CD14-positive monocyte (primary cell): ENCODE results near the gene TEDDM1. TPM values are rescaled to one million over a fixed set of nuclear protein-coding genes. Genes with fewer than 3 reads are reported as not detected.

Source experiments
- DNase-seq, 3 donors: peaks; one replicate each; pipeline ENCODE4 v3.0.0-alpha.2; 2011 to 2022
- H2AFZ ChIP-seq: 2 replicates; pipeline ENCODE4 v1.6.0; 2012; ENCODE audit warnings: mild to moderate bottlenecking, low read depth, low read length, inconsistent platforms; ENCODE audit not compliant: insufficient read depth, poor library complexity, severe bottlenecking
- H3K27ac ChIP-seq, 2 donors: 1 replicate in 1 of 2; 2 replicates in 1 of 2; pipeline ENCODE4 v1.5.1; 2012 to 2013; ENCODE audit warnings: low read length in 2 of 2, control low read depth in 1 of 2, inconsistent platforms in 1 of 2, low read depth in 1 of 2, mild to moderate bottlenecking in 1 of 2
- H3K27me3 ChIP-seq, 2 donors: one replicate each; pipeline versions ENCODE4 v1.6.0 to v1.6.1; 2011 to 2013; ENCODE audit warnings: low read length in 2 of 2; ENCODE audit not compliant: control insufficient read depth in 2 of 2, insufficient read depth in 2 of 2
- H3K36me3 ChIP-seq, 2 donors: replicated peaks in 1 of 2; 1 replicate in 1 of 2; 2 replicates in 1 of 2; pipeline versions ENCODE4 v1.5.1 to v1.6.1; 2012 to 2013; ENCODE audit warnings: low read length in 2 of 2, control low read depth in 1 of 2, inconsistent platforms in 1 of 2, mild to moderate bottlenecking in 1 of 2; ENCODE audit not compliant: insufficient read depth in 2 of 2, control insufficient read depth in 1 of 2
- H3K4me1 ChIP-seq, 2 donors: 1 replicate in 1 of 2; 2 replicates in 1 of 2; pipeline versions ENCODE4 v1.5.1 to v1.6.1; 2012 to 2013; ENCODE audit warnings: low read length in 2 of 2, control low read depth in 1 of 2, inconsistent platforms in 1 of 2, mild to moderate bottlenecking in 1 of 2, moderate library complexity in 1 of 2; ENCODE audit not compliant: insufficient read depth in 2 of 2, control insufficient read depth in 1 of 2
- H3K4me2 ChIP-seq: replicated peaks from 2 replicates; pipeline ENCODE3; 2012; ENCODE audit warnings: low read length, moderate library complexity, mild to moderate bottlenecking; ENCODE audit not compliant: poor library complexity, severe bottlenecking; ENCODE audit errors: extremely low read depth
- H3K4me3 ChIP-seq, 3 experiments: fragments of 200-600 bp in 1 of 3; sonication (generic) in 1 of 3; replicated peaks in 1 of 3; 1 replicate in 2 of 3; 2 replicates in 1 of 3; pipeline ENCODE4 v1.5.1; 2011 to 2013; ENCODE audit warnings: low read length in 3 of 3, mild to moderate bottlenecking in 3 of 3, control low read depth in 2 of 3, low read depth in 2 of 3, inconsistent platforms in 1 of 3, moderate library complexity in 1 of 3
- H3K79me2 ChIP-seq: 2 replicates; pipeline ENCODE4 v1.6.0; 2012; ENCODE audit warnings: mild to moderate bottlenecking, control low read depth, inconsistent platforms, low read length, moderate library complexity; ENCODE audit not compliant: insufficient read depth
- H3K9ac ChIP-seq: 2 replicates; pipeline ENCODE4 v1.6.0; 2017; ENCODE audit warnings: low read length, mild to moderate bottlenecking; ENCODE audit not compliant: insufficient read depth, poor library complexity, severe bottlenecking
- H3K9me3 ChIP-seq, 2 donors: replicated peaks in 1 of 2; 1 replicate in 1 of 2; 2 replicates in 1 of 2; pipeline versions ENCODE4 v1.5.1 to v1.6.1; 2012 to 2013; ENCODE audit warnings: low read length in 2 of 2, control low read depth in 1 of 2; ENCODE audit not compliant: control insufficient read depth in 1 of 2, insufficient read depth in 1 of 2
- H4K20me1 ChIP-seq: 2 replicates; pipeline ENCODE4 v1.6.0; 2012; ENCODE audit warnings: mild to moderate bottlenecking, low read length, control low read depth, moderate library complexity; ENCODE audit not compliant: insufficient read depth
- H3K27ac Mint-ChIP-seq, 7 donors: one replicate each; pipeline ENCODE4 v1.8.0; 2020; ENCODE audit warnings: mild to moderate bottlenecking in 7 of 7, mixed read lengths in 7 of 7, moderate library complexity in 6 of 7, inconsistent platforms in 2 of 7
- H3K27me3 Mint-ChIP-seq, 3 donors: one replicate each; pipeline ENCODE4 v1.8.0; 2021 to 2022; ENCODE audit warnings: low read depth in 3 of 3, mild to moderate bottlenecking in 3 of 3, mixed read lengths in 3 of 3, moderate library complexity in 3 of 3, inconsistent platforms in 1 of 3
- H3K36me3 Mint-ChIP-seq, 2 donors: one replicate each; pipeline ENCODE4 v1.8.0; 2020; ENCODE audit warnings: mixed read lengths in 2 of 2, inconsistent platforms in 1 of 2, mild to moderate bottlenecking in 1 of 2
- H3K4me1 Mint-ChIP-seq: one replicate; pipeline ENCODE4 v1.8.0; 2020; ENCODE audit warnings: mild to moderate bottlenecking, mixed read lengths
- H3K4me3 Mint-ChIP-seq, 2 donors: one replicate each; pipeline ENCODE4 v1.8.0; 2020; ENCODE audit warnings: mild to moderate bottlenecking in 2 of 2, mixed read lengths in 2 of 2, moderate library complexity in 1 of 2
- H3K9me3 Mint-ChIP-seq, 7 donors: one replicate each; pipeline ENCODE4 v1.8.0; 2020 to 2022; ENCODE audit warnings: mixed read lengths in 7 of 7, mild to moderate bottlenecking in 6 of 7, moderate library complexity in 6 of 7, inconsistent platforms in 2 of 7
- CTCF ChIP-seq: fragments of 200-600 bp; IDR thresholded peaks from one replicate; pipeline ENCODE4 v1.8.0; 2022; ENCODE audit warnings: antibody characterized with exemption, mild to moderate bottlenecking
- WGBS: methylation state at CpG from one replicate; pipeline ENCODE4 v1.1.5; 2013; ENCODE audit warnings: missing lambda C conversion rate; ENCODE audit not compliant: insufficient coverage; 5-methylcytosine and 5-hydroxymethylcytosine counted together
- intact Hi-C, 2 donors: fragments of 100-400 bp; cut with micrococcal nuclease; formaldehyde crosslinking; loops; one replicate each; pipeline versions ENCODE4 v1.15.0 to v1.15.1; 2023
- polyA plus RNA-seq, 3 donors: library from polyadenylated mRNA; depleted of rRNA in 1 of 3; unstranded in 2 of 3; stranded (reverse) in 1 of 3; fragments of 300-500 nt in 2 of 3; fragments of >200 nt in 1 of 3; fragmentation: Illumina TruSeq in 2 of 3; gene quantifications; 1 replicate in 2 of 3; 2 replicates in 1 of 3; pipeline ENCODE4 v1.2.3, GENCODE V29; 2012 to 2021

Gene TEDDM1
- polyA plus RNA-seq, 3 donors: 0.07 TPM; not detected in 2

- no peak overlapping the region for H3K4me3 Mint-ChIP-seq
- intact Hi-C loops: no loop called here
- Histone ChIP-seq H3K4me2 (no peak overlapping the region), H4K20me1 (no peaks in the 10 kb centered on the region), H3K4me3 (no peak overlapping the region), H3K27ac (no peak overlapping the region), H3K36me3 (no peaks in the 10 kb centered on the region), H3K4me1 (peaks cover 12 to 15% of the 10 kb centered on the region in 2 donors), H3K79me2 (no peaks in the 10 kb centered on the region), H3K9me3 (no peaks in the 10 kb centered on the region), H2AFZ (no peak overlapping the region), H3K9ac (no peak overlapping the region), H3K27me3 (no peaks in the 10 kb centered on the region)
- H3K4me1 Mint-ChIP-seq: peaks cover 10% of the 10 kb centered on the region
- TF ChIP-seq CTCF: no peak
- peaks cover 0 to 2% (median 2%) of the 10 kb centered on the region in 3 donors for H3K27me3 Mint-ChIP-seq
- no peaks in the 10 kb centered on the region for H3K9me3 Mint-ChIP-seq
- H3K36me3 Mint-ChIP-seq: peaks cover 0 to 3% of the 10 kb centered on the region in 2 donors
- no peak for DNase-seq
- no CpG with 5 or more reads among the region's 2 CpGs for WGBS
- H3K27ac Mint-ChIP-seq: no peak overlapping the region
Observed at GRCh38 chr1:182428043-182428442, 27.6 kb upstream of the TEDDM1 start.

- Mint-ChIP-seq H3K4me3 (no peak overlapping the region), H3K27ac (peak overlapping the region in 1 of 7 donors; percentile 66), H3K36me3 (peaks cover 0 to 3% of the 10 kb centered on the region in 2 donors), H3K9me3 (no peaks in the 10 kb centered on the region), H3K27me3 (peaks cover 0 to 2% (median 2%) of the 10 kb centered on the region in 3 donors), H3K4me1 (peaks cover 10% of the 10 kb centered on the region)
- Histone ChIP-seq H3K4me2 (no peak overlapping the region), H3K4me1 (peaks cover 12 to 15% of the 10 kb centered on the region in 2 donors), H3K27ac (no peak overlapping the region), H3K27me3 (no peaks in the 10 kb centered on the region), H3K79me2 (no peaks in the 10 kb centered on the region), H3K9me3 (no peaks in the 10 kb centered on the region), H4K20me1 (no peaks in the 10 kb centered on the region), H2AFZ (no peak overlapping the region), H3K9ac (no peak overlapping the region), H3K4me3 (no peak overlapping the region), H3K36me3 (no peaks in the 10 kb centered on the region)
- no peak for TF ChIP-seq CTCF
- intact Hi-C loops: no loop called here
- no peak for DNase-seq
- 74% methylated on average over 4 of the region's 7 CpGs for WGBS
Observed at GRCh38 chr1:182426442-182427430, 26.3 kb upstream of the TEDDM1 start.
